NCI-H1436 (cell line): ENCODE results near the gene MYRF.

Experiments
- DNase-seq: peaks from one replicate; lab custom pipeline; 2025; lab: John Stamatoyannopoulos, UW

Gene MYRF

GRCh38 chr11:61760946-61761345 lies 8.5 kb downstream of the MYRF start:
- no peak for DNase-seq

DNA sequence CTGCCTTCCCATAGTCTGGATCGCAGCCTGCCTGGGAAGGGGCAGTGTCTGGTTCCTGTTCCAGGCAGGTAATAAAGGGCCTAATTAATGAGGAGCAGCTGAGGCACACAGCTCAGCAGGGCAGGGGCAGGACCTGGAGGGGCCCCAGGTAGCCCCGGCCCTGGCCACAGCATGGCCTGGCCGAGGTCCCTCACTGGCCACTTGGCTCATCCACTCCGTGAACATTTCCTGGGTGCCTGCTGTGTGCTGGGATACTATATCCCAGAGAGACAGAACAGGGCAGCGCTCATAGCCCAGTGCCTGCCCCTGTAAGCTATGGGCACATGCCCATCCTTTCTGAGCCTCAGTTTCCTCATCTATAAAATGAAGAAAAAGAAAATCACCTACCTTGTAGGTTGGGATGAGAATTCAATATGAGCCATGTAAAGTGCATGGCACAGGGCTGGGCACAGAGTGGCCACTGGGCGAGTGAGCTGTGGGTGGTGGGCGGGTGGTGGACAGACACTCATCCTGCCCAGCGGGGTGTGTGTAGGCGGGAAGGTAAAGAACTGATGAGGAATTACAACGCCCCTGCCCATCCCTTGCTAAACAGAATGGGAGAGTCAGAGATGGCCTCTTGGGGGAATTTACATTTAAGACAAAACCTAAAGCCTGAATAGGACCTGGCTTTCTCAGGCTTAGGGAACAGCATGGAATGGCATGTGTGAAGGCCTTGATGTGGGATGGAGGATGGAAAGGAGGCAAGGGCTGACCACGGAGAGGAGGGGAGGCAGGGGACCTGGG lies 9.2 kb downstream of the MYRF start:
- DNase-seq = no peak

- no peak for DNase-seq
Observed at GRCh38 chr11:61762223-61762615, 9.8 kb downstream of the MYRF start.

GRCh38 chr11:61762798-61763197 lies 10.4 kb downstream of the MYRF start:
- DNase-seq = no peak

- DNase-seq = no peak
Observed at GRCh38 chr11:61763930-61764605, 11.6 kb downstream of the MYRF start.

DNA sequence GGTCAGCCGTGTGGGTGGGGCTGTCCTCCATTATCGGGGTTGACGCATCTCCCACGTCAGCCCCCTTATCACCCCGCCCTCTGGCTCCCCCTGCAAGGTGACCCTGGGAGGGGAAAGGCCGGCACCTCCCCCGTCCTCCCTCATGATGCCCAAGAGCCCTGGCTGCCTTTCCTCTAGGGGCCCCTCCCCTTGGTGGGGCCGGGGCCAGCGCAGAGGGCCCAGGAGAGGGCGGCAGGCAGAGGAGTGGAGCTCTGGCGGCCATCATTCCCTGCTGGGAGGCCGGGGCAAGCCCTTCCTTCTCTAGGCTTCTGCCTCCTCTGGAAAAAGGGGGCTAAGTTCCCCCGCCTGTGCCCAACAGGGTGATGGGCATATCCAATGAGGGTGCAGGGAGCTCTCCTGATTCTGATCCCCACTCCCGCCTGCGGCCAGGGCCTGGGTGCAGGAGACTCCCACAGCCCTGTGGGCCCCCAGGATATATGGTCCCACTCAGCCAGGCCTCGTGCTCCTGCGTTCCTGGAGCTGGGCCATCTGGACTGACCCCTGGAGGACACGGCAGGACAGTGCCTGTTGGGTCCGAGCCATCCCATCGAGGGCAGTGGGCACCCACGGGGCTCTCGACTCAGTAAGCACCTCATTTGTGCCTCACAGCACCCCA lies 12.3 kb downstream of the MYRF start:
- DNase-seq = no peak

GRCh38 chr11:61765550-61766253 lies 13.3 kb downstream of the MYRF start:
- DNase-seq = no peak

- no peak for DNase-seq
Observed at GRCh38 chr11:61766353-61766841, 14.0 kb downstream of the MYRF start.

GRCh38 chr11:61768376-61769076 lies 16.1 kb downstream of the MYRF start:
- DNase-seq = no peak

GRCh38 chr11:61769169-61769920 lies 16.9 kb downstream of the MYRF start:
- DNase-seq = no peak

DNA sequence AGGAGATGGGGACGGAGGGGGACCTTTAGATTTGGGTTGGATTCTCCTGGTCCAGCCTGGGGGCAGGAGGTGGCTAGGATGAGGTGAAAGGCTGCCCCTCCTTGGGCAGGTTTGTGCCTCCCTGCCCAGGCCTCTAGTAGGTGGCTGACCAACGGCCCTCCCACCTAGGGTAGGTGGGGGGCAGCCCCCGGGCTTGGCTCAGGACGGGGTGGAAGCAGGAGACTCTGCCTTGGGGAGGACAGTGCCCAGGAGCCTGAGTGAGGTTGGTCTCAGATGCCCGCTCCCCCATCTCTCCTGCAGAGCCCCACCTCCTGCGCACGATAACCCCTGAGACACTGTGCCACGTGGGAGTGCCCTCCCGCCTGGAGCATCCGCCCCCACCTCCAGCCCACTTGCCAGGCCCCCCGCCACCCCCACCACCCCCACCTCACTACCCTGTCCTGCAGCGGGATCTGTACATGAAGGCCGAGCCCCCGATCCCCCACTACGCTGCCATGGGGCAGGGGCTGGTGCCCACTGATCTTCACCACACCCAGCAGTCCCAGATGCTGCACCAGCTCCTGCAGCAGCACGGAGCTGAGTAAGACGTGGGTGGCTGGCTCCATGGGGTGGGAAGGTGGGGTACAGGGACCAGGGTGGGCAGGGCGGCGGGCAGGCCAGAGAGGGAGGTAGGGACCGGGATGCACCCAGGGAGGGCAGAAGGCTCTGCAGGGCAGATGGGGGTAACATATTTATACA lies 17.7 kb downstream of the MYRF start:
- DNase-seq = no peak

GRCh38 chr11:61771195-61771894 lies 18.9 kb downstream of the MYRF start:
- DNase-seq = no peak

- DNase-seq = no peak
Observed at GRCh38 chr11:61771985-61772455, 19.6 kb downstream of the MYRF start.

- DNase-seq = no peak
Observed at GRCh38 chr11:61773356-61773755, 20.9 kb downstream of the MYRF start.

- no peak for DNase-seq
Observed at GRCh38 chr11:61773809-61774208, 21.4 kb downstream of the MYRF start.

- DNase-seq = no peak
Observed at GRCh38 chr11:61774411-61774810, 22.0 kb downstream of the MYRF start.

GRCh38 chr11:61775106-61775505 lies 22.7 kb downstream of the MYRF start:
- DNase-seq = no peak

- DNase-seq = no peak
Observed at GRCh38 chr11:61775606-61776554, 23.4 kb downstream of the MYRF start.
